Choroid plexus epithelial cell (primary cell): Measurements from ENCODE around the gene C5orf15.
A peak's percentile ranks its signal among the peaks of the same experiment; 100 is the strongest.
"Not testable (repeated sequence)": the region's sequence is repeated elsewhere in the genome, so short reads cannot be mapped to it uniquely, and the experiment has no call there.

Experiments
- DNase-seq: peaks from one replicate; pipeline ENCODE4 v3.0.0-alpha.2; 2010; ENCODE audit warnings: low read depth
- H3K4me3 ChIP-seq: 2 replicates; pipeline ENCODE4 v1.5.1; 2011; ENCODE audit warnings: low read depth, mild to moderate bottlenecking, control low read depth, low read length, moderate library complexity
- CTCF ChIP-seq: conservative IDR thresholded peaks from 2 replicates; pipeline ENCODE4 v1.5.1; 2011; ENCODE audit warnings: low read depth, mild to moderate bottlenecking, control low read depth, inconsistent platforms, low read length, moderate library complexity

The C5orf15 gene

GRCh38 chr5:133981714-133982113 is 13.3 kb upstream of the C5orf15 start:
- no peak overlapping the region for H3K4me3 ChIP-seq
- TF ChIP-seq CTCF: peak; percentile 34
- no peak for DNase-seq

- no peak overlapping the region for H3K4me3 ChIP-seq
- TF ChIP-seq CTCF: no peak
- no peak for DNase-seq
These were observed 12.2 kb upstream of the C5orf15 start for GRCh38 chr5:133980652-133981051.

DNA sequence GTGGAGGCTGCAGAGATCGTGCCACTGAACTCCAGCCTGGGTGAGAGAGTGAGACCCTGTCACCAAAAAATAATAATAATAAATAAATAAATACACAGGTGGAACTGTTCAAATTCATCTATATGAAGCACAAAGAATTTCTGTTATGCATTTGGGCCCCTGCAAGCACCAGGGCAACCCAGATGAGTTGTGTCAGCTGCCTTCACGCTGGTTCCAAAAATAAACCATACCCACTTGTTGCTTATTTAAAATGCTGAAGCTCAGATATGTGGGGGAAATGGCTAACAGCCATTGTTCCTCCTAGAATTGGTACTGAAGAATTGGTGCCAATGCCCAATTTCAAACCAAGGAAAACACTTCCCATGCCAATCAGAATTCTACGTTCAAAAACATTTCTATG is 10.5 kb upstream of the C5orf15 start:
- no peak overlapping the region for H3K4me3 ChIP-seq
- no peak for TF ChIP-seq CTCF
- no peak for DNase-seq

DNA sequence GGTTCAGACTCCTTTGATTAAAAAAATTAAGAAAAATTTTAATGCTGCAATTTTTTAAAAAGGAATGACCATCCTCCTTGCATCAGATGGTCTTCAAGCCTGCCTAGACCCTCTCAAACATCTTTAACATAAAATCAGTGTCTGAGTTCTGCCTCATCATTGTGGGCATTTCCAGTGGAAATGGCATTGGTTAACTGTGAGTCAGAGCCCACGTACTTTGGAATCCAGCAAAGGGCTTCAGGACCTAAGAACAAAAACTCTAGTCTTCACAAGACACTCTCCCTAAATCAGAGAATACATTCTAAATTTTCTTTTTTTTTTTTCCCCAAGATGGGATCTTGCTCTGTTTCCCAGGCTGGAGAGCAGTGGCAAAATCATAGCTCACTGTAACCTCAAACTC is 9.4 kb upstream of the C5orf15 start:
- TF ChIP-seq CTCF: no peak
- peak; percentile 72 for DNase-seq

DNA sequence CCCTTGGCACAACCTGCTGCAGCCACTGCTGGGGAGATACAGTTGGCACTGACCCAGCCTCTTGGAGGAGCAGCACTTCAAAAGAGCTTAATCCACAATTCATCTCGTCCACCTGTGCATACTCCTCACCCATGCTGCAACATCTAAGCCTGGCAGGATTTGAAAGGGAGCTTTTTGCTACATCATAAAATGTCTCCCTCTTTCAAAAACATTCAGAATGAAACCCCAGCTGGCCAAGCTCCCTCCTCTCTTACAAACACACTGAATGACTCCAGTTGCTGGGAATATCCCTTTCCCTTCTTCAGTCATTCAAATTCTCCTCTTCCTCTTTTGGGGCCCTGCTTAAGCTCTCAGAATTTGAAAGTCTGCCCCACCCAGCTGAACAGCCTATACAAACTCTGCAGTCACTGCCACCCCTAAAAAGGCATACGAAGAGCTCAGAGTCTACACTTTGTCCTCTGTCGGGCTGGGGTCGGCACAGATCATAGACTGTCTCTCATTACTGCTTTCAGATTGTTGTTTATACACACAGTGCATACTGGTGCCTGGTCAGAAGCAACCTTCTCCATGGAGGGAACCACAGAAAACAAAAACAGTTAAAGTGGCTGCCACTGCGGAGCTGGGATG is 8.8 kb upstream of the C5orf15 start:
- no peak overlapping the region for H3K4me3 ChIP-seq
- DNase-seq: no peak
- TF ChIP-seq CTCF: no peak

More for the DNA sequence above, 9.4 kb upstream of the C5orf15 start:
- no peak overlapping the region for H3K4me3 ChIP-seq

DNA sequence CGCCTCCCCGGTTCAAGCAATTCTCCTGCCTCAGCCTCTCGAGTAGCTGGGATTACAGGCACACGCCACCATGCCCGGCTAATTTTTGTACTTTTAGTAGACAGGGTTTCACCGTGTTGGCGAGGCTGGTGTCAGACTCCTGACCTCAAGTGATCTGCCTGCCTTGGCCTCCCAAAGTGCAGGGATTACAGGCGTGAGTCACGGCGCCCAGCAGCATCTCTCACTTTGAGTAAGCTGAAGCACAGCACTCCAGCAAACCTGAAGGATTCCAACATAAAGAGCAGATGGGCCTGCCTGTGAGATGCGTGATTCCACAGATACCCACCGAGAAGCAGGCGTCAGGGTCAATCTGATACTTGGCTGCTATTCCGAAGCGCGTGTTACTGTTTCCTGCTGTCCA is 7.1 kb upstream of the C5orf15 start:
- DNase-seq, H3K4me3 ChIP-seq: not testable (repeated sequence)

- TF ChIP-seq CTCF: no peak
- H3K4me3 ChIP-seq: no peak overlapping the region
- DNase-seq: no peak
These were observed 5.7 kb upstream of the C5orf15 start for GRCh38 chr5:133974142-133974541.
